PFSK-1 (cell line): Measurements from ENCODE around the gene RAP1GDS1.

ENCODE experiments used
- FOXP2 ChIP-seq: optimal IDR thresholded peaks from 2 replicates; pipeline ENCODE3; 2011; ENCODE audit warnings: borderline replicate concordance, control low read depth, inconsistent platforms; ENCODE audit not compliant: insufficient read depth; ENCODE audit errors: extremely low read length, extremely low read depth
- POLR2AphosphoS5 ChIP-seq: IDR thresholded peaks from 2 replicates; pipeline ENCODE4 v1.6.1; 2012; ENCODE audit warnings: low read depth, mild to moderate bottlenecking, control low read depth, low read length, moderate library complexity
- REST ChIP-seq, 2 experiments: IDR thresholded peaks; 2 replicates each; pipeline versions ENCODE4 v1.6.1 to v1.8.0; 2011 to 2012; ENCODE audit warnings: low read depth in 2 of 2, low read length in 2 of 2, control low read depth in 1 of 2, inconsistent platforms in 1 of 2, mild to moderate bottlenecking in 1 of 2, moderate library complexity in 1 of 2; ENCODE audit not compliant: insufficient read depth in 1 of 2
- SIN3A ChIP-seq: IDR thresholded peaks from 2 replicates; pipeline ENCODE4 v1.6.1; 2012; ENCODE audit warnings: mild to moderate bottlenecking, low read length, moderate library complexity, borderline replicate concordance; ENCODE audit not compliant: insufficient read depth
- TAF1 ChIP-seq: IDR thresholded peaks from 2 replicates; pipeline ENCODE4 v1.6.1; 2012; ENCODE audit warnings: low read length, control low read depth, borderline replicate concordance; ENCODE audit not compliant: insufficient read depth

RAP1GDS1 gene

GRCh38 chr4:98237204-98237603 is 24.0 kb upstream of the RAP1GDS1 start:
- TF ChIP-seq POLR2AphosphoS5, result no peak
- TF ChIP-seq FOXP2, result no peak
- TF ChIP-seq SIN3A, result no peak
- TF ChIP-seq REST (IDR thresholded peaks at IDR 0.05; ENCODE audit: insufficient read depth in 1 of 2, low read depth in 2 of 2, low read length in 2 of 2), result no peak
- TF ChIP-seq TAF1, result no peak

- TF ChIP-seq FOXP2, result no peak
- no peak for TF ChIP-seq POLR2AphosphoS5
- TF ChIP-seq SIN3A, result no peak
- TF ChIP-seq TAF1, result no peak
- TF ChIP-seq REST (IDR thresholded peaks at IDR 0.05; ENCODE audit: insufficient read depth in 1 of 2, low read depth in 2 of 2, low read length in 2 of 2), result no peak
These were observed 19.1 kb upstream of the RAP1GDS1 start for GRCh38 chr4:98242063-98242462.

- no peak for TF ChIP-seq FOXP2
- TF ChIP-seq SIN3A, result no peak
- no peak for TF ChIP-seq POLR2AphosphoS5
- no peak for TF ChIP-seq REST (IDR thresholded peaks at IDR 0.05; ENCODE audit: insufficient read depth in 1 of 2, low read depth in 2 of 2, low read length in 2 of 2)
- TF ChIP-seq TAF1, result no peak
These were observed 18.6 kb upstream of the RAP1GDS1 start for GRCh38 chr4:98242538-98242937.

- TF ChIP-seq REST (IDR thresholded peaks at IDR 0.05; ENCODE audit: insufficient read depth in 1 of 2, low read depth in 2 of 2, low read length in 2 of 2), result no peak
- no peak for TF ChIP-seq TAF1
- no peak for TF ChIP-seq SIN3A
- TF ChIP-seq FOXP2, result no peak
- no peak for TF ChIP-seq POLR2AphosphoS5
These were observed 16.0 kb upstream of the RAP1GDS1 start for GRCh38 chr4:98245226-98245625.

GRCh38 chr4:98248934-98249333 is 12.2 kb upstream of the RAP1GDS1 start:
- TF ChIP-seq POLR2AphosphoS5, result no peak
- TF ChIP-seq FOXP2, result no peak
- TF ChIP-seq SIN3A, result no peak
- TF ChIP-seq REST (IDR thresholded peaks at IDR 0.05; ENCODE audit: insufficient read depth in 1 of 2, low read depth in 2 of 2, low read length in 2 of 2), result no peak
- TF ChIP-seq TAF1, result no peak
